Measurements from ENCODE around the gene TMEM150C.

DNA sequence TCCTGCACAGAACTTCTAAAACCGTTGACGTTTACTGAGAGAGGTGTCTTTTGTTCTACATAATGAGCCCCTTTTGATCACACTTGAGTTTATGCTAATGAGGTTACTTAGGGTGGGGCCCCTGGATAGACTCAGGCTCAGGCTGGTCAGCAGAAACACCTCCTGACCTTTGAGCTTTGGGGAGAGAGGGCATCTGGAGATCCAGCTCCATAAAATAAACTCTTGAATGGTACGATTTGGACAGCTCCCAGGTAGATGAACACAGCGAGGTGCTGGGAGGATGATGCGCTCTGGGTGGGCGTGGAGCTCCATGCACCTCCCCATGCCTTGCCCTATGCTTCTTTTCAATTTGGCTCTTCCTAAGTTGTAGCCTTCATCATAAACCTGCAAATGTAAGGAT is 79.4 kb downstream of the TMEM150C start:
- no peak for TF ChIP-seq TAF1 (IDR thresholded peaks at IDR 0.05; ENCODE audit: borderline replicate concordance, insufficient read depth, low read length)
- TF ChIP-seq POLR2AphosphoS5 (IDR thresholded peaks at IDR 0.05; ENCODE audit: low read depth, low read length), result no peak
- TF ChIP-seq, protein P1, sequence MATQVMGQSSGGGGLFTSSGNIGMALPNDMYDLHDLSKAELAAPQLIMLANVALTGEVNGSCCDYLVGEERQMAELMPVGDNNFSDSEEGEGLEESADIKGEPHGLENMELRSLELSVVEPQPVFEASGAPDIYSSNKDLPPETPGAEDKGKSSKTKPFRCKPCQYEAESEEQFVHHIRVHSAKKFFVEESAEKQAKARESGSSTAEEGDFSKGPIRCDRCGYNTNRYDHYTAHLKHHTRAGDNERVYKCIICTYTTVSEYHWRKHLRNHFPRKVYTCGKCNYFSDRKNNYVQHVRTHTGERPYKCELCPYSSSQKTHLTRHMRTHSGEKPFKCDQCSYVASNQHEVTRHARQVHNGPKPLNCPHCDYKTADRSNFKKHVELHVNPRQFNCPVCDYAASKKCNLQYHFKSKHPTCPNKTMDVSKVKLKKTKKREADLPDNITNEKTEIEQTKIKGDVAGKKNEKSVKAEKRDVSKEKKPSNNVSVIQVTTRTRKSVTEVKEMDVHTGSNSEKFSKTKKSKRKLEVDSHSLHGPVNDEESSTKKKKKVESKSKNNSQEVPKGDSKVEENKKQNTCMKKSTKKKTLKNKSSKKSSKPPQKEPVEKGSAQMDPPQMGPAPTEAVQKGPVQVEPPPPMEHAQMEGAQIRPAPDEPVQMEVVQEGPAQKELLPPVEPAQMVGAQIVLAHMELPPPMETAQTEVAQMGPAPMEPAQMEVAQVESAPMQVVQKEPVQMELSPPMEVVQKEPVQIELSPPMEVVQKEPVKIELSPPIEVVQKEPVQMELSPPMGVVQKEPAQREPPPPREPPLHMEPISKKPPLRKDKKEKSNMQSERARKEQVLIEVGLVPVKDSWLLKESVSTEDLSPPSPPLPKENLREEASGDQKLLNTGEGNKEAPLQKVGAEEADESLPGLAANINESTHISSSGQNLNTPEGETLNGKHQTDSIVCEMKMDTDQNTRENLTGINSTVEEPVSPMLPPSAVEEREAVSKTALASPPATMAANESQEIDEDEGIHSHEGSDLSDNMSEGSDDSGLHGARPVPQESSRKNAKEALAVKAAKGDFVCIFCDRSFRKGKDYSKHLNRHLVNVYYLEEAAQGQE (IDR thresholded peaks at IDR 0.05; ENCODE audit: insufficient read depth in 1 of 2, low read depth in 2 of 2, low read length in 2 of 2), result no peak
